Stimulated activated naive CD8-positive, alpha-beta T cell treated with anti-CD3 and anti-CD28 coated beads, Interleukin-15, amount 100 ng/mL, for 72 hours (primary cell): ENCODE results near the gene NOL4L.
"Not testable (repeated sequence)": the region's sequence is repeated elsewhere in the genome, so short reads cannot be mapped to it uniquely, and the experiment has no call there.

Experiments used
- ATAC-seq: fragments of 150-1000 bp; cut with Tn5 transposase; 2 replicates; pipeline ENCODE4 v1.10.0; 2021; ENCODE audit warnings: mild to moderate bottlenecking, moderate library complexity
- DNase-seq, 2 donors: peaks; one replicate each; pipeline ENCODE4 v3.0.0; 2021 to 2022
- H3K27ac Mint-ChIP-seq, 2 donors: one replicate each; pipeline ENCODE4 v1.8.0; 2022; ENCODE audit warnings: mild to moderate bottlenecking in 2 of 2, mixed read lengths in 2 of 2, moderate library complexity in 2 of 2
- H3K27me3 Mint-ChIP-seq: one replicate; pipeline ENCODE4 v1.8.0; 2022; ENCODE audit warnings: mixed read lengths
- H3K4me1 Mint-ChIP-seq: one replicate; pipeline ENCODE4 v1.8.0; 2022; ENCODE audit warnings: mild to moderate bottlenecking, mixed read lengths
- H3K4me3 Mint-ChIP-seq, 2 donors: one replicate each; pipeline ENCODE4 v1.8.0; 2022; ENCODE audit warnings: mild to moderate bottlenecking in 2 of 2, mixed read lengths in 2 of 2, moderate library complexity in 1 of 2
- H3K9me3 Mint-ChIP-seq, 2 donors: one replicate each; pipeline ENCODE4 v1.8.0; 2022; ENCODE audit warnings: mixed read lengths in 2 of 2

NOL4L gene

GRCh38 chr20:32607727-32608663, 22.9 kb upstream of the NOL4L start:
- H3K4me3 Mint-ChIP-seq = no peak overlapping the region
- H3K27ac Mint-ChIP-seq = peak overlapping the region; percentile 70 to 82
- H3K4me1 Mint-ChIP-seq = peaks cover 8% of the 10 kb centered on the region
- no peak for ATAC-seq
- H3K27me3 Mint-ChIP-seq = no peaks in the 10 kb centered on the region
- no peak for DNase-seq
- peaks cover under 1 to 1% of the 10 kb centered on the region in 2 donors for H3K9me3 Mint-ChIP-seq

GRCh38 chr20:32607324-32607723, 22.2 kb upstream of the NOL4L start:
- DNase-seq = no peak
- H3K27me3 Mint-ChIP-seq = no peaks in the 10 kb centered on the region
- peak overlapping the region in 1 of 2 donors; percentile 59 for H3K27ac Mint-ChIP-seq

GRCh38 chr20:32606790-32607189, 21.7 kb upstream of the NOL4L start:
- H3K4me3 Mint-ChIP-seq = no peak overlapping the region
- H3K27me3 Mint-ChIP-seq = no peaks in the 10 kb centered on the region
- H3K9me3 Mint-ChIP-seq = no peaks in the 10 kb centered on the region
- no peak overlapping the region for H3K27ac Mint-ChIP-seq
- no peak for ATAC-seq
- no peak for DNase-seq
- peaks cover 8% of the 10 kb centered on the region for H3K4me1 Mint-ChIP-seq

More at GRCh38 chr20:32607324-32607723, 22.2 kb upstream of the NOL4L start:
- ATAC-seq = no peak
- H3K4me3 Mint-ChIP-seq = no peak overlapping the region
- peaks cover 8% of the 10 kb centered on the region for H3K4me1 Mint-ChIP-seq
- no peaks in the 10 kb centered on the region for H3K9me3 Mint-ChIP-seq

- DNase-seq (no peak), ATAC-seq (no peak)
- Mint-ChIP-seq H3K27me3 (no peaks in the 10 kb centered on the region), H3K4me3 (no peak overlapping the region), H3K9me3 (no peaks in the 10 kb centered on the region), H3K4me1 (peaks cover 2% of the 10 kb centered on the region), H3K27ac (no peak overlapping the region)
These were observed 21.0 kb upstream of the NOL4L start for GRCh38 chr20:32606107-32606506.

- ATAC-seq = no peak
- H3K27me3 Mint-ChIP-seq = no peaks in the 10 kb centered on the region
- H3K27ac Mint-ChIP-seq = peak overlapping the region in 1 of 2 donors; percentile 45
- H3K4me3 Mint-ChIP-seq = no peak overlapping the region
- no peaks in the 10 kb centered on the region for H3K4me1 Mint-ChIP-seq
- no peak for DNase-seq
- no peaks in the 10 kb centered on the region for H3K9me3 Mint-ChIP-seq
These were observed 20.1 kb upstream of the NOL4L start for GRCh38 chr20:32605167-32605656.

GRCh38 chr20:32603046-32603726, 18.1 kb upstream of the NOL4L start:
- no peak for DNase-seq
- H3K4me3 Mint-ChIP-seq = no peak overlapping the region
- H3K27me3 Mint-ChIP-seq = no peaks in the 10 kb centered on the region
- ATAC-seq = no peak
- H3K9me3 Mint-ChIP-seq = no peaks in the 10 kb centered on the region
- no peaks in the 10 kb centered on the region for H3K4me1 Mint-ChIP-seq
- no peak overlapping the region for H3K27ac Mint-ChIP-seq

GRCh38 chr20:32602273-32602672, 17.1 kb upstream of the NOL4L start:
- H3K9me3 Mint-ChIP-seq = no peaks in the 10 kb centered on the region
- no peaks in the 10 kb centered on the region for H3K27me3 Mint-ChIP-seq
- ATAC-seq (no peak), DNase-seq (no peak)
- H3K4me3 Mint-ChIP-seq = no peak overlapping the region
- H3K27ac Mint-ChIP-seq = no peak overlapping the region
- no peaks in the 10 kb centered on the region for H3K4me1 Mint-ChIP-seq

- no peak overlapping the region for H3K4me3 Mint-ChIP-seq
- no peaks in the 10 kb centered on the region for H3K27me3 Mint-ChIP-seq
- H3K9me3 Mint-ChIP-seq = no peaks in the 10 kb centered on the region
- peak overlapping the region in 1 of 2 donors; percentile 8 for H3K27ac Mint-ChIP-seq
- H3K4me1 Mint-ChIP-seq = peaks cover 9% of the 10 kb centered on the region
- DNase-seq (no peak), ATAC-seq (no peak)
These were observed 15.6 kb upstream of the NOL4L start for GRCh38 chr20:32600681-32601237.

GRCh38 chr20:32599783-32600340, 14.7 kb upstream of the NOL4L start:
- Mint-ChIP-seq H3K4me3 (no peak overlapping the region), H3K4me1 (peaks cover 9% of the 10 kb centered on the region), H3K9me3 (no peaks in the 10 kb centered on the region), H3K27me3 (no peaks in the 10 kb centered on the region), H3K27ac (no peak overlapping the region)
- ATAC-seq (no peak), DNase-seq (no peak)

GRCh38 chr20:32598606-32599005, 13.5 kb upstream of the NOL4L start:
- Mint-ChIP-seq H3K27ac (peak overlapping the region in 1 of 2 donors; percentile 56), H3K27me3 (no peaks in the 10 kb centered on the region), H3K4me3 (no peak overlapping the region), H3K4me1 (peaks cover 13% of the 10 kb centered on the region), H3K9me3 (no peaks in the 10 kb centered on the region)
- ATAC-seq = no peak
- no peak for DNase-seq

GRCh38 chr20:32597714-32598113, 12.6 kb upstream of the NOL4L start:
- no peak for DNase-seq
- ATAC-seq = no peak
- Mint-ChIP-seq H3K27me3 (no peaks in the 10 kb centered on the region), H3K27ac (no peak overlapping the region), H3K4me1 (peaks cover 21% of the 10 kb centered on the region), H3K9me3 (no peaks in the 10 kb centered on the region), H3K4me3 (no peak overlapping the region)

- no peak overlapping the region for H3K27ac Mint-ChIP-seq
- no peak overlapping the region for H3K4me3 Mint-ChIP-seq
- no peak for DNase-seq
- peaks cover 21% of the 10 kb centered on the region for H3K4me1 Mint-ChIP-seq
- H3K9me3 Mint-ChIP-seq = no peaks in the 10 kb centered on the region
- no peak for ATAC-seq
- H3K27me3 Mint-ChIP-seq = no peaks in the 10 kb centered on the region
These were observed 11.6 kb upstream of the NOL4L start for GRCh38 chr20:32596681-32597252.

GRCh38 chr20:32595143-32595542, 10.0 kb upstream of the NOL4L start:
- no peak overlapping the region for H3K4me3 Mint-ChIP-seq
- DNase-seq (no peak), ATAC-seq (no peak)
- peaks cover 21% of the 10 kb centered on the region for H3K4me1 Mint-ChIP-seq
- H3K27ac Mint-ChIP-seq = no peak overlapping the region
- no peaks in the 10 kb centered on the region for H3K27me3 Mint-ChIP-seq
- no peaks in the 10 kb centered on the region for H3K9me3 Mint-ChIP-seq

GRCh38 chr20:32594669-32595068, 9.5 kb upstream of the NOL4L start:
- not testable (repeated sequence) for H3K4me3 Mint-ChIP-seq, H3K27ac Mint-ChIP-seq, H3K9me3 Mint-ChIP-seq, H3K27me3 Mint-ChIP-seq, DNase-seq, ATAC-seq
- H3K4me1 Mint-ChIP-seq = peaks cover 21% of the 10 kb centered on the region

- H3K27me3 Mint-ChIP-seq = no peaks in the 10 kb centered on the region
- no peaks in the 10 kb centered on the region for H3K9me3 Mint-ChIP-seq
- no peak overlapping the region for H3K27ac Mint-ChIP-seq
- peaks cover 25% of the 10 kb centered on the region for H3K4me1 Mint-ChIP-seq
- DNase-seq = no peak
- no peak overlapping the region for H3K4me3 Mint-ChIP-seq
- ATAC-seq = peak; percentile 2
These were observed 9.1 kb upstream of the NOL4L start for GRCh38 chr20:32594204-32594603.
